Measurements from ENCODE around the gene ZNF280D. TPM values are rescaled to one million over a fixed set of nuclear protein-coding genes. Genes with fewer than 3 reads are reported as not detected.

Gene ZNF280D
- total and polyA plus RNA-seq, 5 donors, result 11.7 to 31.7 (median 30.4) TPM

DNA sequence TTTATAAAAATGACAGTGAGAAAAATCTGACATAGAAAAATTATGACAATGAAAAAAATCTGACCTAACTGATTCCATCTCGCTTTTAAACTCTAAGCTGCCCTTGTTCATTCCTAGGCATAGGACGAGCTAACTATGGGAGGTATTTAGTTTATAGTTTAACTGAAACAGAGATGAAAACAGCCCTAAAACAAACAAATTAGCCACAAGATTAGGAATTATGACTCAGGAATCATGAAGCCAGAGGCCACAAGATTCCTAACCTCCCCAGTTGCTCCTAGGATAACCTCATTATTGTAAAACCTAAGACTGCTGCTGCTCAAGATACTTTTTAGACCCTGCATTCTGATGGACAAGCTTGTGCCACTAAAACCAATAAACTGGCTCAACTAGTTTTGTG lies 145.6 kb downstream of the ZNF280D start:
- WGBS, result 91% methylated on average over 2 of the region's 2 CpGs
- H3K27me3 ChIP-seq (ENCODE audit: control insufficient read depth, insufficient read depth), result no peaks in the 10 kb centered on the region
- intact Hi-C loops (cut with DNase I), result no loop called here
- H3K4me1 ChIP-seq (ENCODE audit: control insufficient read depth, insufficient read depth, low read length), result no peaks in the 10 kb centered on the region
- no peak for ATAC-seq
- no peak overlapping the region for H3K27ac ChIP-seq (ENCODE audit: low read length)
- peaks cover 2% of the 10 kb centered on the region for H3K9me3 ChIP-seq (ENCODE audit: control insufficient read depth, low read length)
- H3K4me3 ChIP-seq (ENCODE audit: low read length), result no peak overlapping the region
- no peak for DNase-seq

DNA sequence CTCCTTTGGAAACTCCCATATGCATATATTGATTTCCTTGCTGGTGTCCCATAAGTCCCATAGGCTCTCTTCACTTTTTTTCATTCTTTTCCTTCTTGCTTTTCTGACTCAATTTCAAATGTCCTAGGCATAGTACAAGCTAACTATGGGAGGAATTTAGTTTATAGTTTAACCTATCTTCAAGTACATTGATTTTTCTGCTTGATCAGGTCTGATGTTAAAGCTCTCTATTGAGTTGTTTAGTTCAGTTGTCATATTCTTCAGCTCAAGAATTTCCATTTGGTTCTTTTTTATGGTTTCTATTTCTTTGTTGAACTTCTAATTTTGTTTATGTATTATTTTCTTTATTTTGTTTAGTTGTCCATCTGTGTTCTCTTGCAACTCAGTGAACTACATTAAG lies 147.1 kb downstream of the ZNF280D start:
- Histone ChIP-seq H3K27ac (ENCODE audit: low read length) (no peak overlapping the region), H3K4me1 (ENCODE audit: control insufficient read depth, insufficient read depth, low read length) (no peaks in the 10 kb centered on the region), H3K27me3 (ENCODE audit: control insufficient read depth, insufficient read depth) (no peaks in the 10 kb centered on the region), H3K4me3 (ENCODE audit: low read length) (no peak overlapping the region), H3K9me3 (ENCODE audit: control insufficient read depth, low read length) (peaks cover 2% of the 10 kb centered on the region)
- ATAC-seq (no peak), DNase-seq (no peak)
- intact Hi-C loops (cut with DNase I), result no loop called here

DNA sequence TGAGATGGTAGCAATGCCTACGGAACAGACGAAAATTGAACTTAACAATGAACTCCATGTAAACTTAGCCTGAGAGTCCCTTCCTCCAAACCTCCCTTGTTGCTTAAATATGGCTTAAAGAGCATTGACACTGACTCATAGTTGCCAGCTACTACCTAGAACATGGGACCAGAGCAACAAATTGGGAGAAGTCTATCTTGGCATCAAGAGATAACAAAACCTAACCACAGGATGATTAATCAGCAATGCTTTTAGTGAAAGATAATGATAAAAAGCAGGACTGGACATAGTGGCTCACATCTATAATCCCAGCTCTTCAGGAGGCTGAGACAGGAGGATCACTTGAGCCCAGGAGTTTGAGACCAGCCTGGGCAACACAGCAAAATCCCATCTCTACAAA lies 150.5 kb downstream of the ZNF280D start:
- no peak for ATAC-seq
- intact Hi-C loops (cut with DNase I), result no loop called here
- H3K9me3 ChIP-seq (ENCODE audit: control insufficient read depth, low read length), result peaks cover 2% of the 10 kb centered on the region
- H3K27ac ChIP-seq (ENCODE audit: low read length), result no peak overlapping the region
- 91% methylated on average over 2 of the region's 2 CpGs for WGBS
- no peaks in the 10 kb centered on the region for H3K4me1 ChIP-seq (ENCODE audit: control insufficient read depth, insufficient read depth, low read length)
- DNase-seq, result no peak
- no peak overlapping the region for H3K4me3 ChIP-seq (ENCODE audit: low read length)
- no peaks in the 10 kb centered on the region for H3K27me3 ChIP-seq (ENCODE audit: control insufficient read depth, insufficient read depth)

Other genes starting within 250 kb of the ZNF280D start
- gene TCF12, start 185.1 kb upstream of the ZNF280D start, total RNA-seq, result 10 to 100 TPM; 50.4 to 58.8 (median 53.2) TPM
- 11.7 TPM for gene TCF12, start 185.1 kb upstream of the ZNF280D start, polyA plus RNA-seq

Measured in right cardiac atrium (tissue), 5 donors.